NCI-H1092 (cell line): Measurements from ENCODE around the gene DHCR7.
"Not testable (repeated sequence)": the region's sequence is repeated elsewhere in the genome, so short reads cannot be mapped to it uniquely, and the experiment has no call there.

ENCODE experiments used
- DNase-seq: peaks from one replicate; lab custom pipeline; 2025; lab: John Stamatoyannopoulos, UW

The DHCR7 gene

DNA sequence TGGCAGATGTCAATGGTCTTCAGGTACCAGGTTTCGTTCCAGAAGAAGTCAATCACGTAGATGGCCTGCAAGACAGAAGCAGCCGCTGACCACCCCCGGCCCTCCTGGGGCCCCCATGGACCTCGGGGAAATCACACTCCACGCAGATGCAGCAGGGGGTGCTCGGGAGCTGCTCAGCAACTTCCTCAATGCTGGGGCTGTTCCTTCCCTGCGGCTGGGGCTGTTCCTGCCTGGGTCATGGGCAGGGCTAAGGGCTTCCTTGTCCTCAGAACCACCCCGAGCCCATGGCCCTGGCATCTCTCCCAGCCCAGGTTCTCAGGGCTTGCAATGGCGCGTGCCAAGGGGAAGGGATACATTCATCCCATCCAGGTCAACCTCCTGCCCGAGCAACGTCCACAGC is 10.3 kb downstream of the DHCR7 start:
- DNase-seq = no peak

DNA sequence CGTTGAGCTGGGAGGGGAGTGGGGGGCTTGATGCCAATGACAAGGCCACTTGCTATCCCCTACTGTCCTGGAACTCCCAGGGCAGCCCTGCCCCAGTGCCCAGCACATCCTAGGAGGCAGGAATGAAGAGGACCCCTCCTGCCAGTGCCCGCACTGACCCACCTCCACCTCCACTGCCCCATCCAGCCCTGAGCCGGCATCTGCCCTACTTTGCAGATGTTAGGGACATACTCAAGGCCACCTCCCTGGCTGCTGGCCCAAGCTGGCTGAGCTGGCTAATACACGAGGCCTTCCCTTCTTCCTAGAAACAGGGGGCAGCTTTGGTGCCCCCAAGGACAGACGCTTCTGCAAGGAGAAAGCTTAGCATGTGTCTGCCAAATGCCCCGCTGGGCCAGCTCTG is 10.8 kb downstream of the DHCR7 start:
- no peak for DNase-seq

DNA sequence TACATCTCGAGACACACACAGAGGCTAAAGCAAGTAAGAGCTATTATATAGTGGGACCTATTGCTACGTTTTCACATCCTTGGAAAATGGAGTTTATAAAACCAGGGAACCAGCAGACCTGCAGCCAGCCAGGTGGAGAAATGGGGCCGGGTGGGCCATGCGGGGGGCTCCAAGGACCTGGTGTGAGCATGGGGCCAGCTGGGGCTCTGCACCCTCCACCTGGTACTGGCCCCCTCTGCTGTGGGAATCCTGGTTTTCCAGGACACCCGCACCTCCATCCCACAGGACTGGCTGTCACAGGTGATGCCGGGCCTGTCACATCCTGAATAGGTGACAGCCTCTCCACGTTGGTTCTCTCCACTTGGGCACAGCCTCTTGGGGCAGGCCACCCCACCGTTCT is 11.3 kb downstream of the DHCR7 start:
- no peak for DNase-seq

DNA sequence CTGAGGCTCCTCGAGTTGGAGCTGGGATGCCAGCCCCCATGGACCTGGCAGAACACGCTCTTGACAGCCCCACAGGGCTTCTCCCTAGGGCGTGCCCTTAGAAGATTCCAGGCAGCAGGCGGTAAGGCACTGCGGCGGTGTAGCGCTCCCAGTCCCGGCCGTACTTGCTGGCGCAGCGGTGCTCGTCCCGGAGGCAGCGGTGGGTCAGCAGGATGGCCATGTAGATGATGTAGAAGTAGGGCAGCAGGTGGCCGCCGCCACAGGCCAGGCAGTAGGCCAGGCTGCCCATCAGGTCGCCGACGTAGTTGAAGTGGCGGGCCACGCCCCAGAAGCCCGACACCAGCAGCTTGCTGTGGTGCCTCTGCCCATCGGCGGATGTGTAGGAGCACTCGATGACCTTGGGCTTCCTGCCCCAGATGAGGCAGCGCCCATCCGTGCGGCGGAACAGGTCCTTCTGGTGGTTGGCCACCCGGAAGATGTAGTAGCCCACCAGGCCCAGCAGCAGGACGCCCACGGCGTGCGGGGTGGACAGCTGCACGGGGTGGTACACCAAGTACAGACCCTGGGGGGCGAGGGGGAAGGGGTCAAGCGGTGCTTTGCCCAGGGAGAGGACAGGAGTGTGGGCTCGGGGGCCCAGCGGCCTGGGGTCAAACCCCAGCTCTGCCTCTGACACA is 12.8 kb downstream of the DHCR7 start:
- DNase-seq = no peak

DNA sequence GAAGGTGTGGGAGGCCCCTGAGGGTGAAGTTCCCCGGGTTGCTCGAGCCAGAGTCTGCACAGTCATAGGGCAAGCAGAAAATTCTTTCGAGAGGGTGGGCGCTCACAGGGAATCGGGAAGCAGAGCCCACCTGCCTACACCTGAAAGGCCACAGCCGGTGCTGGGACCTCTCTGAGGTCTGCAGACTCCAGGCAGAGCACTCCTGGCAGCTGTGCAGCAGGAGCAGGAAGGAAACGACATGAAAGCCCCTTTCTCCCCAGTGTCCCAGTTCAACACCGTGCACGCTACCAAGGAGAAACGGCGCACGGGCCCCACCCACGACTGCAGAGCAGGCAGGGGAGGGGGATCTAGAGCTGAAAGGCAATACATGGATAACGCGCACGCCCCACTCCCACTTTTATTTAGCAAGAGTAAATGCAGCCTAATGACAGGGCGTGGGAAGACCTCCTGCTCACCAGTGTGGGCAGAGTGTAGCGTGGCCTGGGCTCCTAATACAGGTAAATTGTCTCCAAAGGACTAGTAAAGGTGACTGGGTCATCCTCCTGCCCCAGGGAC is 13.5 kb downstream of the DHCR7 start:
- DNase-seq = no peak

DNA sequence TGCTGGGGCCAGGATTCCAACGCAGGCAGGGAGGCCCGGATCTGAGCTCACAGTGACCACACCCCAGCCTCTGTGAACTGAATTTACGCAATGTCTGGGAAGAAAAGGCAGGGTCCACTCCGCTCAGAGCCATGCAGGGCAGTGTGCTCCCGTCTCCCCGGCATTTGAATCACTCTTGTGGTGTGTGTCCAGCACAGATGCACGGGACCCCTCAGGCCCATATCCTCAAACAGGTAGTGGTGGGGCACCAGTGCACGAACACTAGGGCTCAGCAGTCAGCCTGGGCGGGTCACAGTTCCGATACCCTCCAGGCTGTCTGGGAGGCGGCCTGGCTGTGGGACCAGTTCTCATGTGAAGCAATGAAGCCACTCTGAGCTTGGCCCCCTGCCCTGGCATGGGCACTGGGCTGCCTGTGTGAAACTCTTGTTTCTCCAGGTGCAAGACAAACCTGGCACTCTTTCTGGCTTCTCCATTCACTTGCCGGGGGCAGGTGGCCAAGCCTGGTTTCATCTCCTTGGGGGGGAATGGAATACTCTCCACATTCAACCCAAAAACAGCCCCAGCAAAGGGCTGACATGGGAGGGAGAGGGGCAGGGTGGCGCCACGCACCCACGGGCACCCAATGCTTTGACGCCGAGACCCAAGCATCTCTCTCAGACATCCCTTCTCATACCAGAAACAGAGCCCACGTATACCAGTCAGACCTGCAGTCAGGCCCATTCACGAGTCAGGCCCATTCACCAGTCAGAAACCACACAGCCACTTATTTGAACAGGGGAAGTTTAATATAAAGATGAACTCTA is 14.3 kb downstream of the DHCR7 start:
- DNase-seq = no peak

DNA sequence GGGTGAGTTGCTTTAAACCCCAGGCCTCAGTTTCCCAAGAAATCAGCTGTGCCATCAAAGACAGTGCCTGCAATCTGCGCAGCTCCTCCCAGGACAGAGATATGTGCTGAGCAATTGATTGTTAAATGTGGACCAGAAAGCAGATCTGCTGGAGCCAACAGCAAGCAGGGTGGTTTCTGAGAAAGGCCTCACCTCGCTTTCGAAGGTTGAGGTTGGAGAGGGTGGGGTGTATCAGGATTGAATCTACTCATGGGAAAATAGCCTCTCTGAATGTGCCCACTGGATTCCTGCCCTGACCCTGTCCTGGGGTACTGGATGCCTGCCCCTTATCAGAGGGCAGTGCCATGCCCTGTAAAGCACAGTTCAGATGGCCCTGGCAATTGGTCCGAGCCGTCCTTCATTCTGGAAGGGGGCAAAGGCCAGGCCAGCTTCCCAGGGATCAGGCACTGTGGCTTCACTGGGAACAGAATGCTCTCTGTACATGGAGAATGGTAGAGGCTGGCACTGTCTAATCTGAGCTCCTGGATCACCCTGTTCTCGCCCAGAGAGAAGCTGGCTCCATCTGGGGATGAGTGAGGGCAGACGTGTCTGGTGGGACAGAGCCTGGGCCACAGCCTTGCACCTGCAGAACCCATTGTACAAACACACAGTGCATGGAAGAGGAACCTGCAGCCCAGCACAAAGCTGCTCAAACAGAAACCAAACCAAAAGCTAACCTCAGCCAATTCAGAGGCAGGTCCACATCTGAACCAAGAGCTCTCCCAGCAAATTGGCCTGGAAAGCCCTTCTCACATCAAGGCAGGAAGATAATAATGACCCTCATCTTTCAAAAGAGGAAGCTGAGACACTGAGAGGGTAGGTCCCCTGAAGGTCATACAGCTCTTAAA is 15.2 kb downstream of the DHCR7 start:
- no peak for DNase-seq

DNA sequence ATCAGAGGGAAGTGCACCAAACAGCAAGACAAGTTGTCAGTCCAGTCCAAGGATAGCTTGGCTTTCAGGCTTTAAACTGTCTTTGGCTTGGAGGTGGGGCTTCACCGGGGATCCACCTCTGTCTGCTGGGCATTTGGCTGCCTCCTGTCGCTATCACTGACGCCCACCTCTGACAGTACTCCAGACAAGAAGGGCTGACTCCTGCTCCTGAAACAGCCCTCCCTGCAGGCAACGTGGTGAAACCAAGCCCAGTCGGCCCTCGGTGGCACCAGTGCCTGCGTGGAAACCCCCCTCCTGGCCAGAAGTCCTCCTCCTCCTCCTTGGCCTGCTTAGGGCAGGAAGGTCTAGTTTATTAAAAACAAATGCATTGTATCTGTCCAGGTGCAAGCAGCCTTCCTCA is 16.9 kb downstream of the DHCR7 start:
- no peak for DNase-seq

DNA sequence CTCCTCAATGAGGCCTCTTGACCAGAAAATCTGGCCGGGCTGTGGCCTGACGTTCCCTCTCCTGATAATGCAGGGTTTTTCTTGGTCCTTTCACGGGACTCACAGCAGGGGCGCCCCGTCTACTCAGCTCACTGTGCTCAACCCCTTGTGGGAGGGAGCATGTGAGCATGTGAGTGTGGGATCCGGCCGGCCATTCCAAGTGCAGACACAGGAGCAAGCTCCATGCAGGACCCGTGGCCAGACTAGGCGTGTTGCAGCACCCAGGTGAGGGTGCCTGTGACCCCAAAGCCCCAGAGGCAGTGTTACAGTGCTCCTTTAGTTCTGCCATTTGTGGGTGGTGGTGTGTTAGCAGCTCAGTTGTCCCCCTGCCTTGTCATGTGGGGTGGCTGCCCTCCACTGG is 18.0 kb downstream of the DHCR7 start:
- no peak for DNase-seq

DNA sequence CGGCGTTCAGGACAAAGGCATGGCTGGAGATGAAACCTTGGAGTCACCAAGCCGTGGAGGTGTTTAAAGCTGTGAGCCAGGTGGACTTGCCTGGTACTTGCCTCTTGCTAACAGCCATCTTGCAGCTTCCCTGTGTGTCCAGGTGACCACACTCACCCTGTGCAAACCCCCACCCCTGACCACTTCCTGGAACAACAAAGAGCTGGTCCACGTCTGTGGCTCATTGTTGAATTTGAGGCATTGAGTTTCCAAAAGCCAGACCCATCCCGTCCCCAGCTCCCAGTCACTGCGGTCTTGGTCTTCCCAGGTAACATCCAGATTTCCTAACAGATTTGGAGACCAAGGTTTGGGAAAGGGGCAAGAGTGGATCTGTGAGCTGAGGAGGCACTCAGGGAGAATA is 18.5 kb downstream of the DHCR7 start:
- no peak for DNase-seq

DNA sequence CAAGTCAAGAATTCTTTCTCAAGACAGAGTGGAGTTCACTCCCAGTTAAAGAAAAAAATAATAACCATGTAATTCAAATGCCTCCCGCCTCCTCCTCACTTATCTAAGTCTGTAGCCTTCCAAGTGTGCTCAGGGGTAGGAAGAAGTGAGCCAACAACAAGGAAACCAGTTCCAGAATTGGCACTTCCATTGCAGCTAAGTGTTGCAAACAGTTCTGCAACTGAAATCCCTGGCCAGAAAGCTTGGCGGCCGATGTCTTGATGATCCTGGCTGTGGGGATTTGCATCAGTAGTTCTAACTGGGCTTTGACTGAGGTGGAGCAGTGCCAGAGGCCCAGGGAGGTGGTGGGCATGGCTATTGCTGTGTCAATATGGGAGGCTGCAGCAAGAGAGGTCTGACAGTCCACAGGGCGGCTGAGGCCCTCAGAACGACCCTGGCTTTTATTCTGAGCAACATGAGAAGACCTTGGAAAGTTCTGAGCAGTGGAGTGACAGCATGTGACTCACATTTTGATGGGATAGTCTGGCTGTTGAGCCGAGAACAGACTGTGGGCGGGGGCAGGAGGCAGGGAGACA is 19.2 kb downstream of the DHCR7 start:
- no peak for DNase-seq

DNA sequence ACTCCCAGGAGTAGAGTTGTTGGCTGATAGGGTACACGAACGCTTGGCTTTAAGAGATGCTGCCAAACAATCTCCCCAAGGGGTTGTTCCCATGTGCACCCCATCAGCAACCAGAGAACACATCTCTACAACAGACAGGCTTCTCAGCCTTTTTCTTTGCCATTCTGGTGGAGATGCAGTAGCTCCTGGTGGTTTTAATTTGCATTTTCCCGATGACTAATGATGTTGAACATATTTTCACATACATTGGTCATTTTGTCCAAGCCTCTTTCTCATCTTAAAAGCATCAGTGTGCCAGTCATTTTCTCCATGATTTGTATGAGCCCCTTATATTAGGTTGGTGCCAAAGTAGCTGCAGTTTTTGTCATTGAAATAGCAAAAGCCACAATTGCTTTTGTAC is 21.8 kb downstream of the DHCR7 start:
- DNase-seq = no peak

DNA sequence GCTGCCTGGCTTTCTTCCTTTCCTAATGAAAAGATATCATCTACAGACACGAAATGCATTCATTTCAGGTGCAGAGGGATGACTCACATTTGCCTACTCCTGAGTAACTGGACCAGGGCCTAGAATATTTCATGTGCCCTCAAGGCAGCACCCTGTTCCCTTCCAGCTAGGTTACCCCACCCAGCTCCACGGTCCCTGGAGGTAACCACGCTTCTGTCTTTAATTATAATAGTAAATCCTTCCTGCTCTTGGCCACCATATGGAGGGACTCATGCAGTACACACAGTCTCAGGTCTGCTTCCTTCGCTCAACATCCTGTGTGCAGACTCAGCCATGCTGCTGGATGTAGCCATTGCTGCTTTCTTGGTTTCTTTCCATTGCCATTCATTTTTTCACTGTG is 22.3 kb downstream of the DHCR7 start:
- no peak for DNase-seq

DNA sequence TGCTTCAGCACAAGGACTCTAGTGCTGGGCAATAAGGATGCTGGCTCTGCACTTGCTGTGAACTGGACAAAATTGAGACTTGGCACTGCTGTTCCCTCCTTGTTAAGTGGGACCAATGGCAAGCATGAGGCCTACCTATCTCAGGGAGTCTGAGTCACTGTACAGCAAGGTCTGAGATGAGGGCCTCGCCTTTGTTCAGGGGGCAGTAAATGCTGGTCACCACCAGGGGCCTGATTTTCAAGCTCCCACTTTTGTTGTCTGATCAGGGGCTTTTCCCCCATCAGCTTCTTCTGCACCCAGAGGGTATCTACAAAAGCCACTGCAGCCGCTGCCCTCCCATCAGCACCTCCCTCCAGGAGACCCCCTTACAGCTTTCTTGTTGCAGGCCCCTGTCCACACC is 22.8 kb downstream of the DHCR7 start:
- DNase-seq = no peak

DNA sequence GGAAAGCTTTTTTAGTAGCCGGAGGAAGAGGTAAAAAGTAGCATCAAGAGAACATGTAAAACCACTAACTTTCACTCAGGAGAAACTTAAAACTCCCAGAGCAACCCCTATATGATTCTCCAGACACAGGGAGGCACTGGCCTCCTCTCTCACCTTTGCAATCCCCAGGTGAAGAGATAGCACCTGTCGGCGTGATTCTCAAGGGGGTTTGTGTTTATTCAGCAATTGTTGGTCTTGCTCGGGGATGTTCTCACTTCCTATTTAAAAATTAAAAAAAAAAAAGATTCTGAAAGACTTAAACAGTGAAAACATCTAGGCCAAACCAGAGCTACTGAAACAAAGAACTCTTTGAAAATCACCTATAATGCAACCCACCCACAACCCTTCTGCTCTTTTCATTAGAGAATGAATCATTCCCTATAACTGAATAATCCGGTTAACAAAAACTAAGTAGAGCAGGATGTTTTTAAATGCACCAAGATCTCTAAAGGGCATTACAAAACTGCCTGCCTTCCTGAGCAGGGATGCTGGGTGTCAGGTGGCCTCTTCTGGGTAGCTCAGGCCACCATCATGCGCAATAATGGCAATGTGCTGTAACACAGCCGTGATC is 24.9 kb downstream of the DHCR7 start:
- DNase-seq = no peak

DNA sequence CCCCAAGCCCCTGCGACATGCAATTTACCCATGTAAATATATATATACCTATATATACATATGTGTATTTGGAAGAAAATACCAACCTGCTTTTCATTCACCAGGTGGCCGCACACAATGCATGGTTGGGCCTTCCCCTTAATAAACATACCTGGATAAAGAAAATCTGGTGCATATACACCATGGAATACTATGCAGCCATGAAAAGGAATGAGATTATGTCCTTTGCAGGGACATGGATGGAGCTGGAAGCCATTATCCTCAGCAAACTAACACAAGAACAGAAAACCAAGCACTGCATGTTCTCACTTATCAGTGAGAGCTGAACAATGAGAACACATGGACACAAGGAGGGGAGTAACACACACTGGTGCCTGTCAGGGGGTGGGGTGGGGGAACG is 25.9 kb downstream of the DHCR7 start:
- DNase-seq = not testable (repeated sequence)

DNA sequence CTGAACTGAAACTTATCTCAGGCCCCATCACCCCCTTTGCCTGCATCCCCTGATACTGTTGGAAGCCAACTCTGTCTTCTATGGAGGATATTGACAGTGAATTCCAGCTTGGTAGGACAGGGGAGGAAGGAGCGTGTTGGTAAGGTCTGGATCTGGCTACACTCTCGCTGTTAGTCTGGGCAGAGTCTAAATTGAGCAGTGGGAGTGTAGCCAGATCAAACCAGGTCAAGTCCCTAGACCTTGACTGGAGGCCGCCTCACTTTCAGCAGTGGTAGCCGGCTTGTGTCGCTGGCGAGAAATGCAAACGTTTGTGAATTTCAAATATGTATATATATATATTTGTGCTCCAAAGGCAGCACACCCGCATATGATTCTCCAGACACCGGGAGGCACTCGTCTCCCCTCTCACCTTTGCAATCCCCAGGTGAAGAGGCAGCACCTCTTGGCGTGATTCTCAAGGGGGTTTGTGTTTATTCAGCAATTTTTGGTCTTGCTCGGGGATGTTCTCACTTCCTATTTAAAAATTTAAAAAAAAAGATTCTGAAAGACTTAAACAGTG is 26.7 kb downstream of the DHCR7 start:
- no peak for DNase-seq

DNA sequence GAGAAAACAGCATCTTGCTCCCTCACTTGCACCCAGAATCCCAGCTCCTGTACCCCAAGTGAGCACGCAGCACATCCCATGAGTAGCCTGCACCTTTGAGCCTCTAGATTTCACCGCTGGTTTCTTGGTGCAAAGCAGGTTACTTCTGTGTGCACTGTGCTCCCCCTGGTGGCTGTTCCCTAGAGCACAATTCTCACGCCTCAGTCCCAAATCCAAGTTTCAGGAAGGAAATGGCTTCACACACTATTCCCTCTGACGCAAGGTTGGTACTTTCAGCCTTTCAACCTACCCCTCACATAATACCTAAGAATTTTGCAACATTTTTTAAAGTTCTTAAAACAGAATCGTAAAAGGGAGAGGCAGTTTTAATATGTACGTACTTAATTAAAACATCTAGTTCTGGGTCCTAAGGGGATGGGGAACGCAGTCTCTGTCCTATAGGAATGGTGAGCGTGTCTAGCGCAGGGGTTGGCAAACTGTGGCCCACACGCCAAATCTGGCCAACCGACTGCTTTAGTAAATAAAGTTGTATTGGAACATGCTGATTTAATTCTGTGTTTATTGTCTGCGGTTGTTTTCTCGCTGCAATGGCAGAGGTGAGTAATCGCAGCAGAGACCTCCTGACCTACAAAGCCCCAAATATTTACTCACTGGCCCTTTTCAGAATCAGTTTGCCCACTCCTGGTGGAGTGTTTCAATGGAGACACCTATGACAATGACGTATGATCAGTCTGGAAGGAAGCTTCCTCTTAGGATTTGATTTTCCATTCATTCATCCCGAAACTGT is 27.5 kb downstream of the DHCR7 start:
- DNase-seq = peak; percentile 66

DNA sequence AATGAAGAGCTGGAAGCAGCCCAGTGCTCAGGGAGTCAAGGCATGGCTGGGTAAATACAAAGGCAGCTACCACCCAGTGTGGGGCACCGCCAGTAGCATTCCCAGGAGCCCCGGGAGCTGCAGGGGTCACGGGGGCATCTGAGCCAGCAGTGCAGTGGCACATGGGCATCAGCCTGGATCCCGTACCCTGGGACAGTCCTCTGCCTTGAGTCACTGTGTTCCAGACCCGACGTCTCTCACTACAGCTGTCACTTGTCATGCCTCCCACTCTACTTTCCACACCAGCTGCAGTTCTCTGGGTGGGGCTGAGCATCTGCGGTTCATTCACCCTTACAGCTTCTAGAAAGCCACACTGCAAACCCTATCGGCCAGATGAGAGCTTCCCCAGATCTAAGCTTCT is 29.6 kb downstream of the DHCR7 start:
- no peak for DNase-seq

DNA sequence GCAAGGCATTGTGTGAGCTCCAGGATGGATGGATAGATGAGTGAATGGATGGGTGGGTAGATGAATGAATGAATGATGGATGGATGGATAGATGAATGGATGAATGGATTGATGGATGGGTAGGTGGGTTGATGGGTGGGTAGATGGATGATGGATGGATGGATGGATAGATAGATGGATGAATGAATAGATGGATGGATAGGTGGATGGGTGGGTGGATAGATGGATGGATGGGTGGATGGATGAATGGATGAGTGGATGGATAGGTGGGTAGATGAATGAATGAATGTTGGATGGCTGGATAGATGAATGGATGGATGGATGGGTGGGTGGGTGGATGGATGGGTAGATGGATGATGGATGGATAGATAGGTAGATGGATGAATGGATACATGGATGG is 33.5 kb downstream of the DHCR7 start:
- no peak for DNase-seq
